DOHH2 (cell line): ENCODE data around the gene ZNF410.

Experiments used
- EZH2phosphoT487 ChIP-seq: fragments of 200-600 bp; sonication (generic); IDR thresholded peaks from 2 replicates; pipeline ENCODE4 v1.6.1; 2017; ENCODE audit warnings: borderline replicate concordance, mild to moderate bottlenecking, antibody characterized with exemption, low read length, moderate library complexity, mixed read lengths
- TF ChIP-seq, protein P1 (sequence below): fragments of 200-600 bp; sonication (generic); IDR thresholded peaks from one replicate; pipeline ENCODE4 v1.5.1; 2014; ENCODE audit warnings: antibody characterized with exemption, mild to moderate bottlenecking, low read depth, low read length; ENCODE audit not compliant: poor library complexity, severe bottlenecking

DNA sequence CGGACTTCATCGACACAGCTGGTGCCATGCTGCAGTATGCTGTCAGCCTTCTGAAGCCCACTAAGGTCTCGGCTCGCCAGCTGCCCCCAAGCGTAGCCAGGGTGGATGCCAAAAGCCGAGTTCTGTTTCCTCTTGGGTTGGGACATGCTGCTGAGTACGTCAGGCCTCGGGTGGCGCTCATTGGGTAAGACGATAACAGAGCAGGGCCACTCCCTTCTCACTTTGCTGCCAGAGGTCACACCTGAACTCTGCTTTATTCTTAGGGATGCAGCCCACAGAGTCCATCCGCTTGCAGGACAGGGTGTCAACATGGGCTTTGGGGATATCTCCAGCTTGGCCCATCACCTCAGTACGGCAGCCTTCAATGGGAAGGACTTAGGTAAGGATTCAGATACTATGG lies 74.5 kb downstream of the ZNF410 start:
- TF ChIP-seq, protein P1, sequence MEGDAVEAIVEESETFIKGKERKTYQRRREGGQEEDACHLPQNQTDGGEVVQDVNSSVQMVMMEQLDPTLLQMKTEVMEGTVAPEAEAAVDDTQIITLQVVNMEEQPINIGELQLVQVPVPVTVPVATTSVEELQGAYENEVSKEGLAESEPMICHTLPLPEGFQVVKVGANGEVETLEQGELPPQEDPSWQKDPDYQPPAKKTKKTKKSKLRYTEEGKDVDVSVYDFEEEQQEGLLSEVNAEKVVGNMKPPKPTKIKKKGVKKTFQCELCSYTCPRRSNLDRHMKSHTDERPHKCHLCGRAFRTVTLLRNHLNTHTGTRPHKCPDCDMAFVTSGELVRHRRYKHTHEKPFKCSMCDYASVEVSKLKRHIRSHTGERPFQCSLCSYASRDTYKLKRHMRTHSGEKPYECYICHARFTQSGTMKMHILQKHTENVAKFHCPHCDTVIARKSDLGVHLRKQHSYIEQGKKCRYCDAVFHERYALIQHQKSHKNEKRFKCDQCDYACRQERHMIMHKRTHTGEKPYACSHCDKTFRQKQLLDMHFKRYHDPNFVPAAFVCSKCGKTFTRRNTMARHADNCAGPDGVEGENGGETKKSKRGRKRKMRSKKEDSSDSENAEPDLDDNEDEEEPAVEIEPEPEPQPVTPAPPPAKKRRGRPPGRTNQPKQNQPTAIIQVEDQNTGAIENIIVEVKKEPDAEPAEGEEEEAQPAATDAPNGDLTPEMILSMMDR = no peak
- TF ChIP-seq EZH2phosphoT487 = no peak
